Measurements from ENCODE around the gene TBRG4.
A peak's percentile ranks its signal among the peaks of the same experiment; 100 is the strongest.

TBRG4 gene

GRCh38 chr7:45143616-45144015 is 32.1 kb upstream of the TBRG4 start:
- H3K9ac ChIP-seq (ENCODE audit: insufficient read length, low read depth) = no peak overlapping the region
- no peaks in the 10 kb centered on the region for H3K36me3 ChIP-seq (ENCODE audit: insufficient read depth, insufficient read length, low read length)
- no peak for TF ChIP-seq SUZ12 (IDR thresholded peaks at IDR 0.05; ENCODE audit: extremely low read depth, insufficient read depth, insufficient read length)
- TF ChIP-seq ZNF274 (IDR thresholded peaks at IDR 0.05; ENCODE audit: low read depth, low read length) = no peak
- no peak for TF ChIP-seq YY1 (IDR thresholded peaks at IDR 0.05; ENCODE audit: insufficient read depth, insufficient read length)
- peaks cover 6% of the 10 kb centered on the region for H3K4me1 ChIP-seq (ENCODE audit: insufficient read depth, insufficient read length)
- H3K27me3 ChIP-seq (ENCODE audit: insufficient read depth, insufficient read length) = no peaks in the 10 kb centered on the region
- no peak for DNase-seq (ENCODE audit: low read depth, low spot score)
- no peak overlapping the region for H3K4me3 ChIP-seq (ENCODE audit: insufficient read length, low read depth)
- no peaks in the 10 kb centered on the region for H3K9me3 ChIP-seq (ENCODE audit: insufficient read depth, low read length)

- TF ChIP-seq YY1 (IDR thresholded peaks at IDR 0.05; ENCODE audit: insufficient read depth, insufficient read length) = no peak
- TF ChIP-seq ZNF274 (IDR thresholded peaks at IDR 0.05; ENCODE audit: low read depth, low read length) = no peak
- TF ChIP-seq SUZ12 (IDR thresholded peaks at IDR 0.05; ENCODE audit: extremely low read depth, insufficient read depth, insufficient read length) = no peak
- Histone ChIP-seq H3K36me3 (ENCODE audit: insufficient read depth, insufficient read length, low read length) (no peaks in the 10 kb centered on the region), H3K27me3 (ENCODE audit: insufficient read depth, insufficient read length) (no peaks in the 10 kb centered on the region), H3K4me3 (ENCODE audit: insufficient read length, low read depth) (no peak overlapping the region), H3K4me1 (ENCODE audit: insufficient read depth, insufficient read length) (no peaks in the 10 kb centered on the region), H3K9ac (ENCODE audit: insufficient read length, low read depth) (no peak overlapping the region), H3K9me3 (ENCODE audit: insufficient read depth, low read length) (no peaks in the 10 kb centered on the region)
- DNase-seq (ENCODE audit: low read depth, low spot score) = no peak
Observed at GRCh38 chr7:45140827-45141226, 29.3 kb upstream of the TBRG4 start.

GRCh38 chr7:45138433-45139267 is 27.2 kb upstream of the TBRG4 start:
- Histone ChIP-seq H3K36me3 (ENCODE audit: insufficient read depth, insufficient read length, low read length) (no peaks in the 10 kb centered on the region), H3K9me3 (ENCODE audit: insufficient read depth, low read length) (no peaks in the 10 kb centered on the region), H3K4me1 (ENCODE audit: insufficient read depth, insufficient read length) (no peaks in the 10 kb centered on the region), H3K9ac (ENCODE audit: insufficient read length, low read depth) (no peak overlapping the region), H3K4me3 (ENCODE audit: insufficient read length, low read depth) (no peak overlapping the region), H3K27me3 (ENCODE audit: insufficient read depth, insufficient read length) (no peaks in the 10 kb centered on the region)
- no peak for DNase-seq (ENCODE audit: low read depth, low spot score)
- TF ChIP-seq ZNF274 (IDR thresholded peaks at IDR 0.05; ENCODE audit: low read depth, low read length) (no peak), YY1 (IDR thresholded peaks at IDR 0.05; ENCODE audit: insufficient read depth, insufficient read length) (no peak), SUZ12 (IDR thresholded peaks at IDR 0.05; ENCODE audit: extremely low read depth, insufficient read depth, insufficient read length) (no peak)

GRCh38 chr7:45136106-45137060 is 24.9 kb upstream of the TBRG4 start:
- no peaks in the 10 kb centered on the region for H3K4me1 ChIP-seq (ENCODE audit: insufficient read depth, insufficient read length)
- H3K4me3 ChIP-seq (ENCODE audit: insufficient read length, low read depth) = no peak overlapping the region
- H3K36me3 ChIP-seq (ENCODE audit: insufficient read depth, insufficient read length, low read length) = no peaks in the 10 kb centered on the region
- peak; percentile 81 for DNase-seq (ENCODE audit: low read depth, low spot score)
- no peak overlapping the region for H3K9ac ChIP-seq (ENCODE audit: insufficient read length, low read depth)
- H3K9me3 ChIP-seq (ENCODE audit: insufficient read depth, low read length) = no peaks in the 10 kb centered on the region
- H3K27me3 ChIP-seq (ENCODE audit: insufficient read depth, insufficient read length) = no peaks in the 10 kb centered on the region
- TF ChIP-seq ZNF274 (IDR thresholded peaks at IDR 0.05; ENCODE audit: low read depth, low read length) = no peak
- no peak for TF ChIP-seq YY1 (IDR thresholded peaks at IDR 0.05; ENCODE audit: insufficient read depth, insufficient read length)
- no peak for TF ChIP-seq SUZ12 (IDR thresholded peaks at IDR 0.05; ENCODE audit: extremely low read depth, insufficient read depth, insufficient read length)

- Histone ChIP-seq H3K36me3 (ENCODE audit: insufficient read depth, insufficient read length, low read length) (no peaks in the 10 kb centered on the region), H3K4me3 (ENCODE audit: insufficient read length, low read depth) (no peak overlapping the region), H3K27me3 (ENCODE audit: insufficient read depth, insufficient read length) (no peaks in the 10 kb centered on the region), H3K4me1 (ENCODE audit: insufficient read depth, insufficient read length) (peaks cover 5% of the 10 kb centered on the region), H3K9ac (ENCODE audit: insufficient read length, low read depth) (no peak overlapping the region), H3K9me3 (ENCODE audit: insufficient read depth, low read length) (no peaks in the 10 kb centered on the region)
- no peak for TF ChIP-seq ZNF274 (IDR thresholded peaks at IDR 0.05; ENCODE audit: low read depth, low read length)
- DNase-seq (ENCODE audit: low read depth, low spot score) = no peak
Observed at GRCh38 chr7:45133877-45134276, 22.4 kb upstream of the TBRG4 start.

- no peaks in the 10 kb centered on the region for H3K36me3 ChIP-seq (ENCODE audit: insufficient read depth, insufficient read length, low read length)
- TF ChIP-seq ZNF274 (IDR thresholded peaks at IDR 0.05; ENCODE audit: low read depth, low read length) (no peak), YY1 (IDR thresholded peaks at IDR 0.05; ENCODE audit: insufficient read depth, insufficient read length) (no peak), SUZ12 (IDR thresholded peaks at IDR 0.05; ENCODE audit: extremely low read depth, insufficient read depth, insufficient read length) (no peak)
- DNase-seq (ENCODE audit: low read depth, low spot score) = no peak
- no peaks in the 10 kb centered on the region for H3K9me3 ChIP-seq (ENCODE audit: insufficient read depth, low read length)
- H3K4me1 ChIP-seq (ENCODE audit: insufficient read depth, insufficient read length) = peaks cover 5% of the 10 kb centered on the region
- no peak overlapping the region for H3K4me3 ChIP-seq (ENCODE audit: insufficient read length, low read depth)
- H3K27me3 ChIP-seq (ENCODE audit: insufficient read depth, insufficient read length) = no peaks in the 10 kb centered on the region
- no peak overlapping the region for H3K9ac ChIP-seq (ENCODE audit: insufficient read length, low read depth)
Observed at GRCh38 chr7:45133352-45133751, 21.9 kb upstream of the TBRG4 start.
